Hepatocyte (in vitro differentiated cells): Measurements from ENCODE around the gene TAF15. TPM values are rescaled to one million over a fixed set of nuclear protein-coding genes. Genes with fewer than 3 reads are reported as not detected.

ENCODE experiments used
- DNase-seq: peaks from one replicate; pipeline ENCODE4 v3.0.0-alpha.2; 2016; ENCODE audit warnings: low spot score
- H2AFZ ChIP-seq: fragments of 200-600 bp; sonication (generic); 2 replicates; pipeline ENCODE4 v1.6.0; 2016; ENCODE audit warnings: antibody characterized with exemption, mild to moderate bottlenecking
- H3K27ac ChIP-seq: fragments of 200-600 bp; sonication (generic); 2 replicates; pipeline ENCODE4 v1.5.1; 2016; ENCODE audit warnings: mild to moderate bottlenecking
- H3K27me3 ChIP-seq: fragments of 200-600 bp; sonication (generic); 2 replicates; pipeline ENCODE4 v1.6.1; 2016
- H3K36me3 ChIP-seq: fragments of 200-600 bp; sonication (generic); replicated peaks from 2 replicates; pipeline ENCODE4 v1.5.1; 2016; ENCODE audit warnings: low read depth; ENCODE audit not compliant: insufficient read depth
- H3K4me1 ChIP-seq: fragments of 200-600 bp; sonication (generic); 2 replicates; pipeline ENCODE4 v1.5.1; 2016; ENCODE audit warnings: mild to moderate bottlenecking, moderate library complexity; ENCODE audit not compliant: insufficient read depth
- H3K4me2 ChIP-seq: fragments of 200-600 bp; sonication (generic); 2 replicates; pipeline ENCODE4 v1.6.0; 2016
- H3K4me3 ChIP-seq: fragments of 200-600 bp; sonication (generic); 2 replicates; pipeline ENCODE4 v1.5.1; 2016; ENCODE audit warnings: mild to moderate bottlenecking
- H3K79me2 ChIP-seq: fragments of 200-600 bp; sonication (generic); 2 replicates; pipeline ENCODE4 v1.6.0; 2017; ENCODE audit warnings: mild to moderate bottlenecking
- H3K9me2 ChIP-seq: fragments of 200-600 bp; sonication (generic); replicated peaks from 2 replicates; pipeline ENCODE4 v1.6.0; 2017; ENCODE audit warnings: mild to moderate bottlenecking; ENCODE audit not compliant: insufficient read depth
- H3K9me3 ChIP-seq: fragments of 200-600 bp; sonication (generic); 2 replicates; pipeline ENCODE4 v1.5.1; 2016; ENCODE audit warnings: low read depth, mild to moderate bottlenecking
- H4K20me1 ChIP-seq: fragments of 200-600 bp; sonication (generic); 2 replicates; pipeline ENCODE4 v1.6.0; 2016; ENCODE audit warnings: mild to moderate bottlenecking; ENCODE audit not compliant: insufficient read depth, poor library complexity, severe bottlenecking
- CTCF ChIP-seq: fragments of 200-600 bp; sonication (generic); IDR thresholded peaks from 2 replicates; pipeline ENCODE4 v1.5.1; 2016; ENCODE audit warnings: antibody characterized with exemption, mild to moderate bottlenecking; ENCODE audit not compliant: poor library complexity
- EZH2 ChIP-seq: fragments of 200-600 bp; sonication (generic); IDR thresholded peaks from 2 replicates; pipeline ENCODE4 v1.6.1; 2016; ENCODE audit warnings: antibody characterized with exemption, mild to moderate bottlenecking, borderline replicate concordance
- EZH2phosphoT487 ChIP-seq: fragments of 200-600 bp; sonication (generic); IDR thresholded peaks from one replicate; pipeline ENCODE4 v1.6.1; 2018; ENCODE audit warnings: antibody characterized with exemption, mild to moderate bottlenecking, low read depth, moderate library complexity; ENCODE audit not compliant: unreplicated experiment, severe bottlenecking
- WGBS: methylation state at CpG from one replicate; pipeline ENCODE4 v1.1.6; 2016; ENCODE audit warnings: low lambda C conversion rate; ENCODE audit errors: missing lambda C conversion rate; 5-methylcytosine and 5-hydroxymethylcytosine counted together
- polyA plus RNA-seq: library from polyadenylated mRNA; unstranded; fragments of >200 nt; fragmentation: Nextera tagmentation; extraction: Ambion mirVana; gene quantifications from 2 replicates; pipeline ENCODE4 v1.2.1, GENCODE V29; 2016
- total RNA-seq: library from RNA; depleted of rRNA; stranded (reverse); fragments of >200 nt; gene quantifications from 2 replicates; pipeline ENCODE4 v1.2.3, GENCODE V29; 2014

TAF15 gene
- total and polyA plus RNA-seq, 2 experiments from 2014 or later: 15.7 to 36.1 TPM

- H3K79me2 ChIP-seq: no peaks in the 10 kb centered on the region
- H3K4me3 ChIP-seq: no peak overlapping the region
- no peak for DNase-seq
- H3K4me1 ChIP-seq: peaks cover 36% of the 10 kb centered on the region
- no peak overlapping the region for H2AFZ ChIP-seq
- H3K27me3 ChIP-seq: peaks cover 29% of the 10 kb centered on the region
- no peaks in the 10 kb centered on the region for H3K9me3 ChIP-seq
- TF ChIP-seq CTCF (no peak), EZH2phosphoT487 (no peak), EZH2 (no peak)
- H3K36me3 ChIP-seq: no peaks in the 10 kb centered on the region
- no peaks in the 10 kb centered on the region for H4K20me1 ChIP-seq
- H3K4me2 ChIP-seq: no peak overlapping the region
- 84% methylated on average over 3 of the region's 3 CpGs for WGBS
- H3K9me2 ChIP-seq: no peaks in the 10 kb centered on the region
- no peak overlapping the region for H3K27ac ChIP-seq
These were observed 18.4 kb upstream of the TAF15 start for GRCh38 chr17:35790841-35791240.

- DNase-seq: no peak
- Histone ChIP-seq H3K4me1 (peaks cover 29% of the 10 kb centered on the region), H3K36me3 (no peaks in the 10 kb centered on the region), H3K27me3 (peaks cover 36% of the 10 kb centered on the region), H3K27ac (no peak overlapping the region), H3K4me2 (no peak overlapping the region), H4K20me1 (no peaks in the 10 kb centered on the region), H3K9me2 (no peaks in the 10 kb centered on the region), H3K79me2 (no peaks in the 10 kb centered on the region), H2AFZ (no peak overlapping the region), H3K9me3 (no peaks in the 10 kb centered on the region), H3K4me3 (no peak overlapping the region)
- 52% methylated on average over 9 of the region's 9 CpGs for WGBS
- TF ChIP-seq EZH2 (no peak), CTCF (no peak), EZH2phosphoT487 (no peak)
These were observed 17.5 kb upstream of the TAF15 start for GRCh38 chr17:35791681-35792350.

- no peak overlapping the region for H3K27ac ChIP-seq
- no peaks in the 10 kb centered on the region for H3K79me2 ChIP-seq
- H3K36me3 ChIP-seq: no peaks in the 10 kb centered on the region
- no peak overlapping the region for H3K4me3 ChIP-seq
- peaks cover 51% of the 10 kb centered on the region for H3K27me3 ChIP-seq
- H4K20me1 ChIP-seq: no peaks in the 10 kb centered on the region
- 64% methylated on average over 3 of the region's 3 CpGs for WGBS
- peaks cover 15% of the 10 kb centered on the region for H3K4me1 ChIP-seq
- H3K9me2 ChIP-seq: no peaks in the 10 kb centered on the region
- no peak for DNase-seq
- H3K4me2 ChIP-seq: no peak overlapping the region
- no peaks in the 10 kb centered on the region for H3K9me3 ChIP-seq
- TF ChIP-seq EZH2 (no peak), CTCF (no peak), EZH2phosphoT487 (no peak)
- no peak overlapping the region for H2AFZ ChIP-seq
These were observed 16.0 kb upstream of the TAF15 start for GRCh38 chr17:35793257-35793656.
